PC-9 (cell line): Measurements from ENCODE around the gene LYPD6B. TPM values are rescaled to one million over a fixed set of nuclear protein-coding genes. Genes with fewer than 3 reads are reported as not detected.

ENCODE experiments used
- BruUV-seq: library from RNA; stranded (reverse); fragments of 400-500 nt; replicated peaks from 2 replicates; lab custom pipeline; 2021; lab: Mats Ljungman, UMichigan
- CTCF ChIA-PET: fragments of 300-600 bp; sonication (Branson Sonifier 250); formaldehyde crosslinking; loops from one replicate; lab custom pipeline; 2022; ENCODE audit warnings: antibody characterized with exemption; lab: Charles Lee
- POLR2A ChIA-PET: fragments of 300-600 bp; sonication (Branson Sonifier 250); formaldehyde crosslinking; loops from one replicate; lab custom pipeline; 2022; ENCODE audit warnings: antibody characterized with exemption; ENCODE audit not compliant: unreplicated experiment; lab: Charles Lee
- DNase-seq, 2 experiments: peaks; one replicate each; pipeline versions ENCODE4 v3.0.0 to v3.0.0-alpha.2; 2015 to 2022; ENCODE audit warnings: mixed read lengths in 1 of 2
- H2AFZ ChIP-seq: fragments of 200-600 bp; sonication (generic); 2 replicates; pipeline ENCODE4 v1.8.1; 2017; ENCODE audit warnings: antibody characterized with exemption
- H3F3A ChIP-seq: fragments of 200-600 bp; sonication (generic); 2 replicates; pipeline ENCODE4 v1.8.1; 2017; ENCODE audit warnings: antibody characterized with exemption, mild to moderate bottlenecking, low read depth; ENCODE audit not compliant: insufficient read depth
- H3K27ac ChIP-seq: fragments of 200-600 bp; sonication (generic); 2 replicates; pipeline ENCODE4 v1.6.1; 2016; ENCODE audit warnings: mixed run types
- H3K27me3 ChIP-seq: fragments of 200-600 bp; sonication (generic); 2 replicates; pipeline ENCODE4 v1.6.1; 2016; ENCODE audit warnings: low read depth, mixed run types; ENCODE audit not compliant: insufficient read depth
- H3K36me3 ChIP-seq: fragments of 200-600 bp; sonication (generic); 2 replicates; pipeline ENCODE4 v1.6.1; 2016; ENCODE audit warnings: low read depth, mixed run types
- H3K4me1 ChIP-seq: fragments of 200-600 bp; sonication (generic); replicated peaks from 2 replicates; pipeline ENCODE4 v1.6.1; 2016; ENCODE audit warnings: mixed run types; ENCODE audit not compliant: insufficient read depth
- H3K4me2 ChIP-seq: fragments of 200-600 bp; sonication (generic); 2 replicates; pipeline ENCODE4 v1.6.1; 2017; ENCODE audit warnings: mixed run types
- H3K4me3 ChIP-seq: fragments of 200-600 bp; sonication (generic); 2 replicates; pipeline ENCODE4 v1.6.1; 2016; ENCODE audit warnings: mixed run types
- H3K79me2 ChIP-seq: fragments of 200-600 bp; sonication (generic); 2 replicates; pipeline ENCODE4 v1.6.1; 2017; ENCODE audit warnings: low read depth, mixed run types
- H3K9me2 ChIP-seq: fragments of 200-600 bp; sonication (generic); 2 replicates; pipeline ENCODE4 v1.8.1; 2017; ENCODE audit warnings: mild to moderate bottlenecking; ENCODE audit not compliant: insufficient read depth
- H3K9me3 ChIP-seq: fragments of 200-600 bp; sonication (generic); 2 replicates; pipeline ENCODE4 v1.8.1; 2016; ENCODE audit warnings: low read depth; ENCODE audit not compliant: insufficient read depth
- H4K20me1 ChIP-seq: fragments of 200-600 bp; sonication (generic); 2 replicates; pipeline ENCODE4 v1.8.1; 2017; ENCODE audit not compliant: insufficient read depth
- EZH2 ChIP-seq: fragments of 200-600 bp; sonication (generic); IDR thresholded peaks from 2 replicates; pipeline ENCODE4 v1.8.0; 2017; ENCODE audit warnings: antibody characterized with exemption, low read depth
- intact Hi-C: fragments of 100-400 bp; cut with micrococcal nuclease; formaldehyde crosslinking; loops from one replicate; pipeline ENCODE4 v1.10.0; 2022; ENCODE audit not compliant: unreplicated experiment
- total RNA-seq: library from RNA; stranded (reverse); gene quantifications from 2 replicates; pipeline ENCODE4 v1.2.3, GENCODE V29; 2021
- TF ChIP-seq, protein P1 (sequence below): fragments of 200-600 bp; sonication (generic); conservative IDR thresholded peaks from 2 replicates; pipeline ENCODE4 v1.6.1; 2017; ENCODE audit warnings: mixed run types, antibody characterized with exemption, mild to moderate bottlenecking, moderate library complexity

LYPD6B gene
- total RNA-seq, 1 experiment from 2014 or later = 10.0 TPM

DNA sequence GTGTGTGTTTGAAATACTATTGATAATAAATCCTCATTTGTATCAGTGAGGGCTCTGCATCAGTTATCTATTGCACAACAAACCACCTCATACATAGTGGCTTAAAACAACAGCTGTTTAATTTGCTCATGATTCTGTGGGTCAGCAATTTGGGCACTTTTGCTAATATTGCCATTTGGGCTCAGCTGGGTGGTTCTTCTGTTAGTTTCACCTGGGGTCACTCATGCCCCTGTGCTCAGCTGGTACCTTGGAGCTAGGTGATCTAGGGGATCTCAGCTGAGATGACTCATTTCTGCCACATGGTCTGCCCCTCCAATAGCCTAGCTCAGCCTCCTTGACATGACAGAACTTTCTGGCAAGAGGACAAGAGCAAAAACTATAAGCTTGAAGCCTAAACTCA is 126.3 kb downstream of the LYPD6B start:
- ChIA-PET CTCF (no interaction called here), POLR2A (no interaction called here)
- H2AFZ ChIP-seq = no peak overlapping the region
- 0 out of 2 replicates have a peak overlapping the region, but pooled peaks have one; percentile 12 for H3K27ac ChIP-seq
- no peaks in the 10 kb centered on the region for H3K9me3 ChIP-seq
- peaks cover 20% of the 10 kb centered on the region for H3F3A ChIP-seq
- no peaks in the 10 kb centered on the region for H3K36me3 ChIP-seq
- no peak overlapping the region for H3K4me3 ChIP-seq
- no peaks in the 10 kb centered on the region for H3K27me3 ChIP-seq
- intact Hi-C loops = loop anchor here (5.0 to 10.0 kb wide), 3 partner anchors 123 to 827 kb away; no protein-coding TSS in a partner anchor
- TF ChIP-seq, protein P1, sequence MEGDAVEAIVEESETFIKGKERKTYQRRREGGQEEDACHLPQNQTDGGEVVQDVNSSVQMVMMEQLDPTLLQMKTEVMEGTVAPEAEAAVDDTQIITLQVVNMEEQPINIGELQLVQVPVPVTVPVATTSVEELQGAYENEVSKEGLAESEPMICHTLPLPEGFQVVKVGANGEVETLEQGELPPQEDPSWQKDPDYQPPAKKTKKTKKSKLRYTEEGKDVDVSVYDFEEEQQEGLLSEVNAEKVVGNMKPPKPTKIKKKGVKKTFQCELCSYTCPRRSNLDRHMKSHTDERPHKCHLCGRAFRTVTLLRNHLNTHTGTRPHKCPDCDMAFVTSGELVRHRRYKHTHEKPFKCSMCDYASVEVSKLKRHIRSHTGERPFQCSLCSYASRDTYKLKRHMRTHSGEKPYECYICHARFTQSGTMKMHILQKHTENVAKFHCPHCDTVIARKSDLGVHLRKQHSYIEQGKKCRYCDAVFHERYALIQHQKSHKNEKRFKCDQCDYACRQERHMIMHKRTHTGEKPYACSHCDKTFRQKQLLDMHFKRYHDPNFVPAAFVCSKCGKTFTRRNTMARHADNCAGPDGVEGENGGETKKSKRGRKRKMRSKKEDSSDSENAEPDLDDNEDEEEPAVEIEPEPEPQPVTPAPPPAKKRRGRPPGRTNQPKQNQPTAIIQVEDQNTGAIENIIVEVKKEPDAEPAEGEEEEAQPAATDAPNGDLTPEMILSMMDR = no peak
- TF ChIP-seq EZH2 = no peak
- no peak for DNase-seq
- no TSS peak for BruUV-seq
- peaks cover 46% of the 10 kb centered on the region for H3K4me1 ChIP-seq
- no peaks in the 10 kb centered on the region for H4K20me1 ChIP-seq
- no peaks in the 10 kb centered on the region; the same call in 1 of the 2 replicates for H3K79me2 ChIP-seq
- peak overlapping the region; percentile 16; the same call in 1 of the 2 replicates for H3K4me2 ChIP-seq
- no peaks in the 10 kb centered on the region for H3K9me2 ChIP-seq

DNA sequence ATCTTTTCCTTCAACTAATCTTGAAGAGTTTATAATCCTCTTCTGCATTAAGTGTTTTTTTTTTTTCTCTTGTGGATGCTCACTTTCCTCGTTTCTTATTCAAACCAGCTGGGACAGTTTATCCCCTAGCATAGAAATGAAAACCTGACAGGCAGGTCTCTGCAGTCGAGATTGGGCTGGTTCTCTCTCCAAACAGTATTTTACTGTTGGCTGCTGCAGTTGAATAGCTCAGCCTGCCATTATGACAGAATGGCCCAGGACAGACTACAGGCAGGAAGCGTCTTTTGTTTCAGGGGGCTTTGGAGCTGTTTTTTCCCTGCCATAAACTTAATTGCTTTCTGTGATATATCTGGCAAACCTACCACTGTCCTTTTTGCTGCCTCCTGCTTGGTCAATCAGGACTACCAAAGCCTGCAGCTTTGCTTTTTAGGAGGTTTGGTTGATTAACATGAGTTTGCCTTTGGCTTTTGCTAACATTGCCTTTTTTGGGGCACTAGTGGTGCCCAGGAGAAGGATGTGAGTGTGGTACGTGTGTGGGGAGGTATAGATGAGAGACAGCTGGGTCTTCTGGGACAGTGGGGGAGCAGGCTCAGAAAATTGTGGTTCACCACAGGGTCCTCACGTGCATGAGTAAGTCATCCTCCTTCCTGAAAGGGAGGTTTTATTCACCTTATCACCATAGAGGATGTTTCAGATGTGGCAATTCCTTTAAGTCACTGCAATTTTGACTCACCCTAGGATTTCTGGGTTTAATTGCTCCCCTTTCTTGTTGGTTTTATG is 128.7 kb downstream of the LYPD6B start:
- Histone ChIP-seq H3K4me1 (peaks cover 56% of the 10 kb centered on the region), H3K9me3 (no peaks in the 10 kb centered on the region), H3K4me3 (no peak overlapping the region), H3K27ac (peak overlapping the region; percentile 34), H3K27me3 (no peaks in the 10 kb centered on the region), H4K20me1 (no peaks in the 10 kb centered on the region), H3K79me2 (peaks cover 5% of the 10 kb centered on the region; the same call in 1 of the 2 replicates), H3K36me3 (0 out of 2 replicates have a peak, but pooled peaks cover 5% of the 10 kb centered on the region), H3F3A (peaks cover 20% of the 10 kb centered on the region), H2AFZ (no peak overlapping the region), H3K9me2 (no peaks in the 10 kb centered on the region), H3K4me2 (no peak overlapping the region)
- TF ChIP-seq, protein P1 = no peak
- no peak for TF ChIP-seq EZH2
- POLR2A ChIA-PET = no interaction called here
- CTCF ChIA-PET = interaction anchor here (0.6 kb wide), 1 partner anchor 149 kb away, joined by 5 read pairs; no protein-coding TSS in a partner anchor
- intact Hi-C loops = loop anchor here (5.0 to 10.0 kb wide), 3 partner anchors 125 to 825 kb away; no protein-coding TSS in a partner anchor
- BruUV-seq = no TSS peak
- peak in 1 of 2 experiments; percentile 69 for DNase-seq

DNA sequence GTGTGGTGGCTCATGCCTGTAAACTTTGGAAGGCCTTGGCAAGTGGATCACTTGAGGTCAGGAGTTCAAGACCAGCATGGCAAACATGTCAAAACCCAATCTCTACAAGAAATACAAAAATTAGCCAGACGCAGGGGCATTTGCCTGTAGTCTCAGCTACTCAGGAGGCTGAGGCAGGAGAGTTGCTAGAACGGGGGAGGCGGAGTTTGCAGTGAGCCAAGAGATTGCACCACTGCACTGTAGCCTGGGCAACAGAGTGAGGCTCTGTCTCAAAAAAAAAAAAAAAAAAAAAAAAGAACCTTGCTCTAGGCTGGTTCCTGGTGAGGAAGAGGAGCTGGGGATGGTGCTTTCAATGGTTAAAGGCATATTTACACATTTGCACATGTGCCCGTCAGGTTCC is 129.4 kb downstream of the LYPD6B start:
- ChIA-PET POLR2A (no interaction called here), CTCF (no interaction called here)
- H4K20me1 ChIP-seq = no peaks in the 10 kb centered on the region
- no peak overlapping the region for H3K4me2 ChIP-seq
- H3K4me3 ChIP-seq = no peak overlapping the region
- 0 out of 2 replicates have a peak, but pooled peaks cover 5% of the 10 kb centered on the region for H3K36me3 ChIP-seq
- TF ChIP-seq, protein P1 = no peak
- no peaks in the 10 kb centered on the region for H3K27me3 ChIP-seq
- no peaks in the 10 kb centered on the region for H3K9me2 ChIP-seq
- no TSS peak for BruUV-seq
- H3K9me3 ChIP-seq = no peaks in the 10 kb centered on the region
- intact Hi-C loops = loop anchor here (5.0 to 10.0 kb wide), 3 partner anchors 126 to 824 kb away; no protein-coding TSS in a partner anchor
- H3K4me1 ChIP-seq = peaks cover 56% of the 10 kb centered on the region
- H3K27ac ChIP-seq = peak overlapping the region; percentile 34
- peaks cover 20% of the 10 kb centered on the region for H3F3A ChIP-seq
- H3K79me2 ChIP-seq = peaks cover 5% of the 10 kb centered on the region; the same call in 1 of the 2 replicates
- no peak overlapping the region for H2AFZ ChIP-seq
- DNase-seq = no peak
